SK-MEL-5 (cell line): Measurements from ENCODE around the gene KAT7. TPM values are rescaled to one million over a fixed set of nuclear protein-coding genes. Genes with fewer than 3 reads are reported as not detected.
"Not testable (repeated sequence)": the region's sequence is repeated elsewhere in the genome, so short reads cannot be mapped to it uniquely, and the experiment has no call there.

Experiments
- DNase-seq: peaks from one replicate; pipeline ENCODE4 v3.0.0-alpha.2; 2016; ENCODE audit warnings: low read depth, low spot score
- in situ Hi-C: cut with HindIII; loops from 2 replicates; pipeline ENCODE4 v1.10.0; 2016; ENCODE audit warnings: low sequenced_read_pairs, high pct_unique_total_duplicates, low pct_unique_long_range_greater_than_20kb
- total RNA-seq: library from RNA; depleted of rRNA; stranded (reverse); fragments of >200 nt; shearing (Covaris generic); gene quantifications from 2 replicates; pipeline ENCODE4 v1.2.3, GENCODE V29; 2014

Gene KAT7
- total RNA-seq, 1 experiment from 2014 or later: 34.7 TPM

- DNase-seq: no peak
- in situ Hi-C loops: no loop called here
Measured at GRCh38 chr17:49757151-49757777, 31.2 kb upstream of the KAT7 start.

GRCh38 chr17:49758464-49759010 lies 29.9 kb upstream of the KAT7 start:
- in situ Hi-C loops, DNase-seq: not testable (repeated sequence)

GRCh38 chr17:49759203-49759602 lies 29.3 kb upstream of the KAT7 start:
- in situ Hi-C loops: no loop called here
- no peak for DNase-seq

- in situ Hi-C loops: no loop called here
- no peak for DNase-seq
Measured at GRCh38 chr17:49760296-49760695, 28.2 kb upstream of the KAT7 start.

- DNase-seq: no peak
- in situ Hi-C loops: no loop called here
Measured at GRCh38 chr17:49760932-49761558, 27.4 kb upstream of the KAT7 start.

GRCh38 chr17:49762151-49762941 lies 26.1 kb upstream of the KAT7 start:
- no peak for DNase-seq
- in situ Hi-C loops: no loop called here

GRCh38 chr17:49763735-49764558 lies 24.5 kb upstream of the KAT7 start, which contains the start of gene FAM117A:
Gene FAM117A (minus strand): TSS chr17:49764131. CDS start chr17:49764087, 44 bp downstream.
- in situ Hi-C loops: no loop called here
- DNase-seq: peak; percentile 99

- DNase-seq: no peak
- in situ Hi-C loops: no loop called here
Measured at GRCh38 chr17:49764559-49765180, 23.8 kb upstream of the KAT7 start.

GRCh38 chr17:49766918-49767530 lies 21.5 kb upstream of the KAT7 start:
- in situ Hi-C loops: no loop called here
- DNase-seq: no peak

GRCh38 chr17:49775546-49776260 lies 12.8 kb upstream of the KAT7 start:
- DNase-seq: no peak
- in situ Hi-C loops: no loop called here

GRCh38 chr17:49776551-49777300 lies 11.8 kb upstream of the KAT7 start:
- in situ Hi-C loops: no loop called here
- no peak for DNase-seq

GRCh38 chr17:49777563-49777962 lies 10.9 kb upstream of the KAT7 start:
- in situ Hi-C loops: no loop called here
- DNase-seq: no peak

GRCh38 chr17:49779156-49779738 lies 9.2 kb upstream of the KAT7 start:
- DNase-seq: no peak
- in situ Hi-C loops: no loop called here

GRCh38 chr17:49779739-49780231 lies 8.7 kb upstream of the KAT7 start:
- in situ Hi-C loops: no loop called here
- DNase-seq: peak; percentile 76

- peak; percentile 70 for DNase-seq
- in situ Hi-C loops: no loop called here
Measured at GRCh38 chr17:49783071-49783715, 5.3 kb upstream of the KAT7 start.
